Measurements from ENCODE around the gene RET.

GRCh38 chr10:43134126-43134905 lies 57.4 kb downstream of the RET start:
- TF ChIP-seq CTCF (IDR thresholded peaks at IDR 0.05; ENCODE audit: insufficient read depth, low read length, poor library complexity, severe bottlenecking) (no peak), EZH2phosphoT487 (conservative IDR thresholded peaks at IDR 0.05; ENCODE audit: low read length) (no peak)

All from SU-DHL-6 (cell line).